Peyer's patch (tissue), 4 donors: ENCODE measurements around the gene GRIK3.

Source experiments
- CTCF ChIP-seq, 6 experiments: fragments of 450-650 bp in 4 of 6; fragments of 200-600 bp in 2 of 6; sonication (generic) in 1 of 6; IDR thresholded peaks; one replicate each; pipeline ENCODE4 v1.5.1; 2017 to 2019; ENCODE audit warnings: antibody characterized with exemption in 6 of 6, mild to moderate bottlenecking in 3 of 6, moderate library complexity in 1 of 6
- POLR2A ChIP-seq, 2 donors: fragments of 450-650 bp; IDR thresholded peaks; one replicate each; pipeline ENCODE4 v1.5.1; 2017; ENCODE audit warnings: antibody characterized with exemption in 2 of 2, mild to moderate bottlenecking in 2 of 2, moderate library complexity in 2 of 2

DNA sequence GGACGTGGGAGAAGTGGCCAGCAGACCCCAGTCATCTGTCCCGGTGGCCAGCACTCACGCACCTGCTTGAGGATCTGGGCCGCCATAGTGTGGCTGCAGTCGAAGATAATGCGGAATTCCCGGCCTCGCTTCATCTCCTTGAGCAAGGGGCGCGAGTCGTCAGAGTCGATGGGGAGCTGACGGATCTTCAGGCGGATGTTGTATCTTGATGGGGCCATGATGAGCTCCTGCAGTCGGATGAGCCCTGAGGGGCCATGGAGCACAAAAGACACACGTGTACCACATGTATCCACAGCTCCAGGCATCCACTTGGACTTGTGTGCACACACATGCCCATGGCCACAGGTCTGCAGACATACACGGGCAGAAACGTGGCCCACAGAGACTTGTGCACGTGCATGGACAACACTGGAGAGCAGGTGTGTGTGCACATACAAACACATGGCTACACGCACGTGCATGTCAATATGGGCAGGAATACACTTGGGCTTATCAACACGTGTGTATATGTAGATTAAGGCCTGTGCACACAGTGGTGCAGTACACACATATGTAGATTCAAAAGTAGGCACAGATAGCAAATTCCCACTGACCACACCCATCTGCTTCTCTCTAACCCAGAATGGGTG is 162.1 kb downstream of the GRIK3 start:
- no peak for TF ChIP-seq POLR2A (IDR thresholded peaks at IDR 0.05)
- TF ChIP-seq CTCF (IDR thresholded peaks at IDR 0.05), result no peak
